Thyroid gland (tissue), 4 donors: ENCODE measurements around the gene ZMIZ1. TPM values are rescaled to one million over a fixed set of nuclear protein-coding genes. Genes with fewer than 3 reads are reported as not detected.

ENCODE experiments used
- DNase-seq, 2 donors: peaks; one replicate each; pipeline ENCODE4 v3.0.0-alpha.2; 2019
- H3K27ac ChIP-seq, 3 donors: fragments of 200-600 bp; sonication (generic); 1 replicate in 2 of 3; 2 replicates in 1 of 3; pipeline ENCODE4 v1.5.1; 2016 to 2019; ENCODE audit warnings: mild to moderate bottlenecking in 1 of 3, moderate library complexity in 1 of 3
- H3K27me3 ChIP-seq: fragments of 200-600 bp; sonication (generic); one replicate; pipeline ENCODE4 v1.5.1; 2019
- H3K36me3 ChIP-seq, 2 donors: fragments of 200-600 bp; sonication (generic); one replicate each; pipeline ENCODE4 v1.5.1; 2016 to 2019
- H3K4me1 ChIP-seq, 2 donors: fragments of 200-600 bp; sonication (generic); one replicate each; pipeline ENCODE4 v1.5.1; 2017 to 2019
- H3K4me3 ChIP-seq, 3 donors: fragments of 200-600 bp; sonication (generic); replicated peaks in 1 of 3; 1 replicate in 2 of 3; 2 replicates in 1 of 3; pipeline ENCODE4 v1.5.1; 2016; ENCODE audit warnings: mild to moderate bottlenecking in 1 of 3
- H3K9me3 ChIP-seq: fragments of 200-600 bp; sonication (generic); one replicate; pipeline ENCODE4 v1.5.1; 2017
- CTCF ChIP-seq, 6 experiments: fragments of 200-600 bp in 3 of 6; fragments of 450-650 bp in 3 of 6; sonication (generic) in 3 of 6; IDR thresholded peaks; one replicate each; pipeline ENCODE4 v1.5.1; 2016 to 2019; ENCODE audit warnings: antibody characterized with exemption in 6 of 6, mild to moderate bottlenecking in 2 of 6, inconsistent platforms in 1 of 6, moderate library complexity in 1 of 6
- POLR2A ChIP-seq, 2 donors: fragments of 450-650 bp; IDR thresholded peaks; one replicate each; pipeline ENCODE4 v1.6.1; 2017; ENCODE audit warnings: antibody characterized with exemption in 2 of 2, mild to moderate bottlenecking in 2 of 2, moderate library complexity in 1 of 2
- WGBS, 2 donors: methylation state at CpG; one replicate each; pipeline ENCODE4 v1.1.5; 2017; 5-methylcytosine and 5-hydroxymethylcytosine counted together
- intact Hi-C: fragments of 100-400 bp; cut with DNase I; formaldehyde crosslinking; loops from one replicate; pipeline ENCODE4 v1.15.1; 2023
- total RNA-seq, 4 donors: library from RNA; depleted of rRNA; stranded (reverse); fragments of >200 nt; gene quantifications; one replicate each; pipeline ENCODE4 v1.2.3, GENCODE V29; 2016

ZMIZ1 gene
- total RNA-seq, 4 donors from 2014 or later: 59.9 to 128 (median 94.4) TPM

- intact Hi-C loops: no loop called here
Observed at GRCh38 chr10:79186486-79187120, 117.8 kb downstream of the ZMIZ1 start.

GRCh38 chr10:79187121-79187940 lies 118.6 kb downstream of the ZMIZ1 start:
- no peaks in the 10 kb centered on the region for H3K9me3 ChIP-seq
- no peak for DNase-seq
- intact Hi-C loops: no loop called here
- 92 to 98% methylated on average over 9 to 15 of the region's 15 CpGs for WGBS, 2 donors
- no peak overlapping the region for H3K4me3 ChIP-seq
- no peak for TF ChIP-seq POLR2A (IDR thresholded peaks at IDR 0.05)
- no peak for TF ChIP-seq CTCF (IDR thresholded peaks at IDR 0.05)
- peak overlapping the region in 1 of 3 donors; percentile 63 for H3K27ac ChIP-seq
- no peaks in the 10 kb centered on the region for H3K27me3 ChIP-seq
- H3K4me1 ChIP-seq: peaks cover 55 to 95% of the 10 kb centered on the region in 2 donors
- H3K36me3 ChIP-seq: peaks cover 0 to 3% of the 10 kb centered on the region in 2 donors

More at GRCh38 chr10:79186486-79187120, 117.8 kb downstream of the ZMIZ1 start:
- no peaks in the 10 kb centered on the region for H3K27me3 ChIP-seq
- WGBS, 2 donors: 83 to 90% methylated on average over 7 of the region's 7 CpGs
- TF ChIP-seq CTCF (IDR thresholded peaks at IDR 0.05) (no peak), POLR2A (IDR thresholded peaks at IDR 0.05) (no peak)
- no peak for DNase-seq
- H3K9me3 ChIP-seq: no peaks in the 10 kb centered on the region
- peaks cover 63 to 95% of the 10 kb centered on the region in 2 donors for H3K4me1 ChIP-seq
- H3K36me3 ChIP-seq: peaks cover 0 to 3% of the 10 kb centered on the region in 2 donors
- peak overlapping the region in 2 of 3 donors; percentile 55 to 88 for H3K27ac ChIP-seq
- H3K4me3 ChIP-seq: no peak overlapping the region

GRCh38 chr10:79188154-79188965 lies 119.6 kb downstream of the ZMIZ1 start:
- intact Hi-C loops: no loop called here
- H3K27me3 ChIP-seq: no peaks in the 10 kb centered on the region
- H3K4me3 ChIP-seq: no peak overlapping the region
- 64 to 69% methylated on average over 13 to 14 of the region's 14 CpGs for WGBS, 2 donors
- no peaks in the 10 kb centered on the region for H3K9me3 ChIP-seq
- H3K27ac ChIP-seq: peak overlapping the region in 2 of 3 donors; percentile 51 to 63
- DNase-seq: no peak
- peaks cover 0 to 3% of the 10 kb centered on the region in 2 donors for H3K36me3 ChIP-seq
- TF ChIP-seq CTCF (IDR thresholded peaks at IDR 0.05) (no peak), POLR2A (IDR thresholded peaks at IDR 0.05) (no peak)
- peaks cover 52 to 92% of the 10 kb centered on the region in 2 donors for H3K4me1 ChIP-seq

GRCh38 chr10:79189181-79189580 lies 120.4 kb downstream of the ZMIZ1 start:
- intact Hi-C loops: no loop called here
- H3K27ac ChIP-seq: peak overlapping the region in 2 of 3 donors; percentile 44 to 51

More at GRCh38 chr10:79189181-79189580, 120.4 kb downstream of the ZMIZ1 start:
- H3K27me3 ChIP-seq: no peaks in the 10 kb centered on the region
- no peak for DNase-seq
- H3K9me3 ChIP-seq: no peaks in the 10 kb centered on the region
- peaks cover 52 to 87% of the 10 kb centered on the region in 2 donors for H3K4me1 ChIP-seq
- H3K4me3 ChIP-seq: no peak overlapping the region
- H3K36me3 ChIP-seq: peaks cover 0 to 3% of the 10 kb centered on the region in 2 donors
- WGBS, 2 donors: 83 to 89% methylated on average over 3 to 4 of the region's 4 CpGs
- TF ChIP-seq CTCF (IDR thresholded peaks at IDR 0.05): no peak
- TF ChIP-seq POLR2A (IDR thresholded peaks at IDR 0.05): no peak
